Endothelial cell (in vitro differentiated cells): Measurements from ENCODE around the gene LCE1F. TPM values are rescaled to one million over a fixed set of nuclear protein-coding genes. Genes with fewer than 3 reads are reported as not detected.

ENCODE experiments used
- DNase-seq: peaks from one replicate; pipeline ENCODE4 v3.0.0; 2021; ENCODE audit warnings: low spot score
- H3K27ac Mint-ChIP-seq: one replicate; pipeline ENCODE4 v1.8.0; 2021; ENCODE audit warnings: mixed read lengths, inconsistent platforms; ENCODE audit not compliant: unreplicated experiment
- H3K27me3 Mint-ChIP-seq: one replicate; pipeline ENCODE4 v1.8.0; 2021; ENCODE audit warnings: mild to moderate bottlenecking, moderate library complexity, mixed read lengths, inconsistent platforms; ENCODE audit not compliant: unreplicated experiment
- H3K36me3 Mint-ChIP-seq: one replicate; pipeline ENCODE4 v1.8.0; 2021; ENCODE audit warnings: mild to moderate bottlenecking, low read depth, mixed read lengths, inconsistent platforms; ENCODE audit not compliant: unreplicated experiment
- H3K4me1 Mint-ChIP-seq: one replicate; pipeline ENCODE4 v1.8.0; 2021; ENCODE audit warnings: mild to moderate bottlenecking, mixed read lengths, inconsistent platforms; ENCODE audit not compliant: unreplicated experiment
- H3K4me3 Mint-ChIP-seq: one replicate; pipeline ENCODE4 v1.8.0; 2021; ENCODE audit warnings: mild to moderate bottlenecking, mixed read lengths, inconsistent platforms; ENCODE audit not compliant: unreplicated experiment
- H3K9me3 Mint-ChIP-seq: one replicate; pipeline ENCODE4 v1.8.0; 2021; ENCODE audit warnings: mixed read lengths, inconsistent platforms; ENCODE audit not compliant: unreplicated experiment
- CTCF ChIP-seq: fragments of 200-600 bp; sonication (generic); IDR thresholded peaks from one replicate; pipeline ENCODE4 v1.5.0; 2021; ENCODE audit warnings: antibody characterized with exemption; ENCODE audit not compliant: unreplicated experiment
- long read RNA-seq: library from polyadenylated mRNA; unstranded; transcript quantifications from one replicate; pipeline ENCODE4 v2.0.0, GENCODE V29; 2020; ENCODE audit not compliant: unreplicated experiment
- total RNA-seq: library from RNA; stranded (reverse); fragmentation: NEBNext Ultra II Directional; extraction: Animal tissue kit (Norgen Biotek cat#: 25700); gene quantifications from one replicate; pipeline ENCODE4 v1.2.1, GENCODE V29; 2021; ENCODE audit not compliant: unreplicated experiment

LCE1F gene, protein sequence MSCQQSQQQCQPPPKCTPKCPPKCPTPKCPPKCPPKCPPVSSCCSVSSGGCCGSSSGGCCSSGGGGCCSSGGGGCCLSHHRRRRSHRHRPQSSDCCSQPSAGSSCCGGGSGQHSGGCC
- total RNA-seq, result not detected
- long read RNA-seq, result 0 reads

DNA sequence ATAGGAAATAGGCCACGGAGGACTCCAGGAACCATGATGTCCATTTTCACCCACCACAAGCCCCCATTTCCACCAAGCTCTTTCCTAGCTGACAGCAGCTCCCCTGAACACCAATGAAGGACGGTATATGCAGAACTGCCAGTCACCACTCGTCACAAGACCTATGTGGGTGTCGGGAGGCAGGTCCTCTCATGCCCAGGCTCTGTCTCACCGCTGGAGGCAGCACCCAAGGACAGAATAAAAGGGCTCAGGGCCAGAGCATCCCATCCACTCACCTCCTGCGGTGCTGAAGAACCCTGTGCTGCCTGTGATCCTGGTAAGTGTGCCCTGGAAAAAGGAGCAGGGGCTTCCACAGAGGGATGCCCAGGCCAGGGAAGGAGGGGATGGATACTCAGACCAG lies at the start of gene LCE1F:
TSS of gene LCE1F (plus strand) at position 266 of the 400 bp plus-strand sequence. CDS start 1,232 bp downstream, outside the sequence.
- H3K9me3 Mint-ChIP-seq, result no peaks in the 10 kb centered on the region
- peaks cover 2% of the 10 kb centered on the region for H3K27me3 Mint-ChIP-seq
- H3K4me1 Mint-ChIP-seq, result no peaks in the 10 kb centered on the region
- H3K4me3 Mint-ChIP-seq, result no peak within 1 kb of the TSS
- H3K36me3 Mint-ChIP-seq, result no peaks in the 10 kb centered on the region
- H3K27ac Mint-ChIP-seq, result no peak within 1 kb of the TSS
- DNase-seq, result no peak
- no peak for TF ChIP-seq CTCF

- DNase-seq, result no peak
- no peak overlapping the region for H3K4me3 Mint-ChIP-seq
- H3K4me1 Mint-ChIP-seq, result no peaks in the 10 kb centered on the region
- peaks cover 2% of the 10 kb centered on the region for H3K27me3 Mint-ChIP-seq
- no peaks in the 10 kb centered on the region for H3K9me3 Mint-ChIP-seq
- no peak for TF ChIP-seq CTCF
- H3K27ac Mint-ChIP-seq, result no peak overlapping the region
- H3K36me3 Mint-ChIP-seq, result no peaks in the 10 kb centered on the region
Observed at GRCh38 chr1:152725261-152725660, 49.7 kb upstream of the LCE1F start.

- TF ChIP-seq CTCF, result no peak
- no peaks in the 10 kb centered on the region for H3K9me3 Mint-ChIP-seq
- DNase-seq, result no peak
- no peak overlapping the region for H3K27ac Mint-ChIP-seq
- H3K27me3 Mint-ChIP-seq, result peaks cover 2% of the 10 kb centered on the region
- H3K4me1 Mint-ChIP-seq, result no peaks in the 10 kb centered on the region
- no peaks in the 10 kb centered on the region for H3K36me3 Mint-ChIP-seq
- no peak overlapping the region for H3K4me3 Mint-ChIP-seq
Observed at GRCh38 chr1:152728986-152729385, 46.0 kb upstream of the LCE1F start.

DNA sequence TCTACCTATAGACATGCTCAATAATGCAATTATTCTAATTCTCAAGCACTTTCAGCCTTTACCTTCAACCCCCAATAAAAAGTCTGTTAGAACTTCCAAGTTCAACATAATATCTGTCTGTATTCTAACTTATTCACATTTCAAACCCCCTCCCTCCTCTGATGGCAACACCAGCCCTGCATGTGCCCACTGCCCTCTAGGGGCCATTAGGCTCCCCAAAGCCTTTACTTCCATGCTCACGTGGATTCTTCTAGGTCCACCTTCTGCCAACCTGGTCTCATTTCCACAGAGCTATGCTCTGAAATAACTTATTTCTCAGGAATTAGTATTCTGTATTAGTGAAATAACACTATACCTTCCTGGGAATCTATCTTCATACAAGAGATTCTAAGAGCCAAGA lies 39.3 kb upstream of the LCE1F start:
- H3K36me3 Mint-ChIP-seq, result no peaks in the 10 kb centered on the region
- H3K4me3 Mint-ChIP-seq, result no peak overlapping the region
- H3K27me3 Mint-ChIP-seq, result peaks cover 2% of the 10 kb centered on the region
- H3K9me3 Mint-ChIP-seq, result no peaks in the 10 kb centered on the region
- no peak overlapping the region for H3K27ac Mint-ChIP-seq
- TF ChIP-seq CTCF, result no peak
- peak; percentile 25 for DNase-seq
- H3K4me1 Mint-ChIP-seq, result no peaks in the 10 kb centered on the region

DNA sequence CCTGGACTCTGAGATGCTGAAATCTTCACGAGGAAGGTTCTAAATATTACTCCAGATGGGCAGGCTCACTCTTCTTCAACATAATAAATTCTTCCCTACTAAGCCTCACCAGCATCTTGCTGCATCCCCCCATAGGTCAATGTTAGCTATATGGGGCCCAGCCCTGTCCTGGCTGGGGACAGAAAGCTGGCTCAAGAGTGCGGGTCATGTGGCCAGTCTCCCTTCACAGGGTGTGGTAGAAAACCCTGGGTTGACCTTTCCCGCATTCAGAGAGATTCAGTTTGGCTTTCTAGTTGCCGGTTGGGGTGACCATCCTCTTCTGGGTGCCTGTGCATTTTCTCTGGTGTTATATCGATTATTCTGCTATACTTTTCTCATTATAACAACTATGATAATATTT lies 36.9 kb upstream of the LCE1F start:
- H3K9me3 Mint-ChIP-seq, result no peaks in the 10 kb centered on the region
- no peak overlapping the region for H3K27ac Mint-ChIP-seq
- TF ChIP-seq CTCF, result no peak
- H3K4me3 Mint-ChIP-seq, result no peak overlapping the region
- H3K4me1 Mint-ChIP-seq, result no peaks in the 10 kb centered on the region
- no peaks in the 10 kb centered on the region for H3K36me3 Mint-ChIP-seq
- DNase-seq, result no peak
- peaks cover 2% of the 10 kb centered on the region for H3K27me3 Mint-ChIP-seq
